ENCODE results near the gene USP37. TPM values are rescaled to one million over a fixed set of nuclear protein-coding genes. Genes with fewer than 3 reads are reported as not detected.

USP37 gene
- total and polyA plus RNA-seq, 2 of the 4 experiments (the other 2 are of a cell fraction) = 1.6 to 6.5 TPM

- intact Hi-C loops (cut with micrococcal nuclease) = no loop called here
- Histone ChIP-seq H2BK20ac (ENCODE audit: low read depth, low read length) (no peak overlapping the region), H3K4me1 (ENCODE audit: control insufficient read depth, insufficient read depth, low read length) (no peaks in the 10 kb centered on the region), H3K23ac (ENCODE audit: low read depth, low read length) (no peak overlapping the region), H3K9me3 (ENCODE audit: control insufficient read depth, insufficient read depth, low read length) (no peaks in the 10 kb centered on the region), H3K9me1 (ENCODE audit: insufficient read depth, low read length) (no peaks in the 10 kb centered on the region; the same call in 1 of the 2 replicates), H4K91ac (ENCODE audit: insufficient read depth, low read depth, low read length) (no peak overlapping the region), H3K9ac (ENCODE audit: low read depth, low read length) (no peak overlapping the region), H2BK5ac (ENCODE audit: low read depth, low read length, poor library complexity, severe bottlenecking) (no peak overlapping the region), H4K20me1 (ENCODE audit: insufficient read depth, low read length) (no peaks in the 10 kb centered on the region), H3K4ac (ENCODE audit: low read depth, low read length) (no peak overlapping the region), H2BK120ac (ENCODE audit: low read depth, low read length) (no peak overlapping the region), H2BK15ac (ENCODE audit: low read depth, low read length) (no peak overlapping the region), H2AFZ (replicated peaks; ENCODE audit: low read length, poor library complexity) (no peak overlapping the region), H3K27me3 (ENCODE audit: control insufficient read depth, insufficient read depth, low read length) (peaks cover 11% of the 10 kb centered on the region), H3K18ac (ENCODE audit: low read depth, low read length) (no peak overlapping the region), H4K8ac (ENCODE audit: low read depth in 2 of 2, low read length in 2 of 2) (no peak overlapping the region), H3K14ac (replicated peaks; ENCODE audit: low read depth, low read length) (no peak overlapping the region), H3K36me3 (ENCODE audit: control insufficient read depth, insufficient read depth, low read length) (no peaks in the 10 kb centered on the region), H3K4me2 (ENCODE audit: low read depth, low read length) (no peak overlapping the region), H4K5ac (ENCODE audit: low read depth, low read length) (no peak overlapping the region), H3K27ac (ENCODE audit: insufficient read depth, low read length) (no peak overlapping the region), H3K56ac (ENCODE audit: extremely low read depth, insufficient read depth, low read length) (no peak overlapping the region), H2AK5ac (ENCODE audit: low read depth, low read length) (no peak overlapping the region), H2AK9ac (replicated peaks; ENCODE audit: low read depth, low read length, poor library complexity) (no peak overlapping the region), H3K79me1 (ENCODE audit: low read depth in 1 of 2, low read length in 2 of 2) (no peaks in the 10 kb centered on the region), H3K4me3 (ENCODE audit: insufficient read depth, low read depth, low read length) (no peak overlapping the region)
- in situ Hi-C loops (cut with MboI; ENCODE audit: low sequenced_read_pairs) = no loop called here
- 60% methylated on average over 1 of the region's 9 CpGs; no CpG with 5 or more reads in 1 of the 2 experiments for WGBS, 2 experiments (ENCODE audit: extremely low coverage in 2 of 2, insufficient read length in 1 of 2)
- ATAC-seq (ENCODE audit: low read depth) = no peak
- POLR2A ChIA-PET (ENCODE audit: unreplicated experiment) = no interaction called here
- DNase-seq = no peak
- dilution Hi-C loops (cut with HindIII; ENCODE audit: low sequenced_read_pairs, unreplicated experiment) = no loop called here
- CTCF ChIA-PET = no interaction called here
- TF ChIP-seq CTCF (conservative IDR thresholded peaks at IDR 0.05; ENCODE audit: low read depth, low read length) (no peak), MAFK (IDR thresholded peaks at IDR 0.05; ENCODE audit: low read depth, low read length) (no peak), POLR2A (IDR thresholded peaks at IDR 0.05; ENCODE audit: low read depth, low read length) (no peak), MXI1 (IDR thresholded peaks at IDR 0.05; ENCODE audit: borderline replicate concordance, low read depth, low read length) (no peak), USF2 (IDR thresholded peaks at IDR 0.05; ENCODE audit: low read depth, low read length) (no peak), FOS (IDR thresholded peaks at IDR 0.05; ENCODE audit: low read depth, low read length) (no peak), MAZ (IDR thresholded peaks at IDR 0.05; ENCODE audit: borderline replicate concordance, low read depth, low read length) (no peak)
- no TSS peak for BruUV-seq (replicated peaks)
Measured at GRCh38 chr2:218423584-218423983, 144.6 kb downstream of the USP37 start.

Measured in IMR-90 (cell line).